Activated CD8-positive, alpha-beta memory T cell treated with anti-CD3 and anti-CD28 coated beads, Interleukin-2, amount 50 U/mL, for 24 hours (primary cell): Measurements from ENCODE around the gene NPAS2.

ENCODE experiments used
- DNase-seq: peaks from one replicate; pipeline ENCODE4 v3.0.0-alpha.2; 2020; ENCODE audit errors: extremely low read depth

Gene NPAS2

GRCh38 chr2:100882645-100883613 lies 63.0 kb downstream of the NPAS2 start:
- DNase-seq = no peak

DNA sequence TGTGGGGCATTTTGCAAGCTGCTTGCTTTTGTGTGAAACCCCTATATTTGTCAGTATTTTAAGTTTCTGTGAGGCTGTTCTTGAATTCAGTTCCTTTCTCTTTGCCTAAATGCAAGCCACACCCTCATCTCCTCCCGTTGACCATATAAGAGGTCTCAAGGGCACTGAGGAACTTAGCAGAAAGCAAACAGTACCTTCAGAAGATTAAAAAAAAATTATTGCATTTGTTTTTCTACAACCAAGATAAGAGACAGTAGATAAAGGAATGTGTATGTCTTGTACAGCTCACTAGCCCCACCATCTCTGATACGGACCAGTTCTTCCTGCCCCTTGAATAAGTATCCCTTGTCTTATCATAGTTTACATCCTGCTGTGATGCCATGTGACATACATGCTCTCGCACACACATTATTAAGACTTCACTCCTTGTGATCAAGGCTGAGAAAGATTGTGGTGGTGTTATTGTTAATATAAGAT lies 64.2 kb downstream of the NPAS2 start:
- DNase-seq = no peak

- DNase-seq = no peak
Measured at GRCh38 chr2:100886085-100886484, 66.1 kb downstream of the NPAS2 start.

DNA sequence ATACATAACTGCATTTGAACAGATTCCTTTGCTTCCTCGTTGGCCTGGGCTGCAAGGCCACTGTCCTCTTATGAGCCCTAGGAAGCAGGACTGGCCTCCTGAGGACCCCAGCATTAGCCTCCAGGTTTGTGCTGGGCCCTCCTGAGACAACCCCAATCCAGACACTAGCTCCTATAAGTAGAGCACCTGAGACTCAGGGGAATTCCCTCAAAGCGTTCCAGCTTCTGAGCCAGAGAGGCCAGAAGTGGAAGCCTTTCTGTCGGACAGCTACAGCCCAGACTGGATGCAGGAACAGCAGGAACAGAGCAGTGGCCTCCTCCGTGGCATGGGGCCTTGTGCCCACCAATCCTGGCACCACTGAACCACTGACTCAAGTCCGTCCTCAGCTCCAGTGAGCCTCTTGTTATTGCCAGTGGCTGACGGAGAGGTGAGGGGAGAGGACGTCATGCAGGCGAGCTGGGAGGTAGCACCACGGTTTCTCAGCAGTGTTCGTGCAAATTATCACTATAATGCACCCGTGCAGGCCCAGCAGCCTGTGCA lies 67.2 kb downstream of the NPAS2 start:
- DNase-seq = no peak

DNA sequence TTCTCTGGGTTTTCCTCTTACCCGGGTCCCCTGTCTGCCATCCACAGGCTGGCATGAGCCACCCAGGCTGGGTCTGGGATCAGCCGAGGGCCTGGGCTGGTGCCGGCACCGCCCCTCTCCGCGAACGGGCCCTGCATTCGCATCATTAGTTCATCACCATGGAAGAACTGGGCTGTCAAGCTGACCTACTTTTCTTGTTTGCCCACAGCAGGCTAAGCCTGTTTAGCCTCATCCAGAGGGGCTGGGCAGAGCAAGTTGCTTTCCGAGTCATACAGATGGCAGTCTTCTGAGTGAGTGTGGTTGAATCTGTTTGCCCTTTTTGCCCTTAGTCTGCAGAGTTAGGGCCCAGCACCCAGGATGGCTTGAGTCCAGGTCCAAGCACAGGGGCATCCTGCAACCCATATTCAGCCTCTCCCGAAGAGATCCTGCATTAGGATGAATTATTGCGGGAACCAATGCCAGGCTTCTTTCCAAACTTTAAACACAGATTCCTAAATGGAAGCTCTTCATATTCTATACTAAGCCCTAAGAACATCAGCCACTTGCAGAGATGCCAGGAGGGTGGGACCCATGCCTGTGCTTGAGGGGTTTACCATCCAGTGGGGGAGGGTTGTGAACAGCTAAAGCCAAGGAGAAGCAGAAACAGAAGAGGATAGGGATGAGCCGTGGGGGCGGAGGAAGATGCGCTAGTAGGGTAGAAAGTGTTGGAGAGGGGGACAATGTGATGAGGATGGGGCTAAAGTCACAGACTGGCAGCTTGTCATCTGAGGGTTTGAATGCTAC lies 68.0 kb downstream of the NPAS2 start:
- no peak for DNase-seq

DNA sequence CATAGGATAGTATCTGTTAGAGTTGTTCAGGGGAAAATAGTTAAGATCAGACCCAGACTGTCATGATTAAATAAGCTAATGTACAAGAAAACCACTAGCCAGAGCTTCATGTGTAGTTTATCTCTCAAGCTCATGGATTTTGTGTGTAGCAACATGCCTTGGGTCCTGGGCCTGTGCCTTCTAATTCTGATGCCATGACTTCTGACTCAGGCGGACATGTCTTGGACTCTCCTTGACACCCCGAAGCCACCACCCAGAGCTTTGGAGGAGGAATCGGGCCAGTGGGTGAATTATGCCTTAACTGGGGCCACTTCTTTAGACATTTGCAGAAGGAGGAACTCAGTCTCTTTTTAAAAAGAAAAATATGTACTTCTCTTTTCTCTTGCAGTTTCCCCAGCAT lies 68.7 kb downstream of the NPAS2 start:
- no peak for DNase-seq

- no peak for DNase-seq
Measured at GRCh38 chr2:100889286-100889685, 69.3 kb downstream of the NPAS2 start.

DNA sequence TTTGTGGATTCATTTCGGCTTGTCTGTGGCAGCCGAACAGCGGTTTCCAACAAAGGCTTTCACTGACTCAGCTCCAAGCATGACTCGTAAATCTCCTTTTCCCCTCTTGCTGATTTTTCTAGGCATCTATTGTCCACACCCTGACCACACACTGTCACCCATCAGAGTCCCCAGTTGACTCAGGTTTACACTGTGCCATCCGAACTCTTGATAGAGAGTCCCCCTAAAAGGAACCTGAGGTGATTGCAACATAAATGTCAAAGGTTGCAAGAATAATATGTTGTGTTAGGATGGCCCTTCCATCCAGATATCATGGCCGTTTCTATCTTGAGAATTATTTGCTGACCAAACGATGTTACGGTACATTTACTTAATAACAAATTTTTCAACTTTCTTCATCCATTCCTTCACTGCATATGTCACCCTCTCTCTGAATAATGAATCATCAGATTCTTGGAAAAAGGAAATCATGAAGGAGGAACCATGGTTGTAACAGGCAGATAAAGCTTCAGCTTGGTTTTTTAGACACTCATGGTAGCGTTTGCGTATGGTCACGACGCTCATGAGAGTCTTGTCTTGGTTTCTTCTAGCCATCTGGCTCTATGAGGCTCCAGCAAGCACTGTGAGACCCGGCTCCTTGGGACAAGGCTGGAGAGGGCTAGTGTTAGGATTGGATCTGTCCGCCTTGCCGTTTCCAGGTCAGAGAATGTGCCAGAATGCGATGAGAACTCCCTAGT lies 72.1 kb downstream of the NPAS2 start:
- DNase-seq = no peak

- no peak for DNase-seq
Measured at GRCh38 chr2:100893392-100894104, 73.6 kb downstream of the NPAS2 start.

DNA sequence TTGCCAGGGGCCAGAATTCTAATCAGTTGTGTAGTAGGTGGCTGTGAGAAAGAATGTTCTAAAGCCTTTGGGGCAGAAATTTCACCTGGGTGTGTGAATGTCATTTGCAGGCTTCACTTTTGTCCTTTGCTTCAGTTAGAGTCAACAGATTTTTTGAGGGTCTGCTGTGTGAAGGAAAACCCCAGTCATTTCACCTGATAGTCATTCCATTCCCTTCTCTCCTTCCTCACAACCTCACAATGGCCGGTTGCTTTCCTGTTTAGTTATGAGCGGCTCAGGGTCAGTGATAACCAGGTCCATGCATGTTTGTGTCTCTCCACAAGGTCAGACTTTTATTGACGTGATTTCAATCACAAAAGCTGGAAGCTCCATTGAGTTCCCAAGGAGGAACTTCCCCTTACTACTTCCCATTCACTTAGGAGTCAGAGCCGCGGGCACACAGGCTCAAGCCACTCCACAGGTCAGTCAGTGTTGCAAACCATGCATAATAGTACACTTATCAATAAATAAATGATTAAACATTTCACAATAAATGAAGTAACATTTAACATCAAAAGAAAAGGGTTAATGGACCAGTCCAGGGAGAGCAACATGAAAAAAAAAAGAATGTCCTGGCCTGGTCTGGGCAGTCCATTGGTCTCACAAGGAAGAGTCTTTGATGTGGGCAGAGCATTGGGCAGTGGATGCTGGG lies 74.3 kb downstream of the NPAS2 start:
- no peak for DNase-seq

- DNase-seq = no peak
Measured at GRCh38 chr2:100894796-100895156, 74.8 kb downstream of the NPAS2 start.

GRCh38 chr2:100895402-100895801 lies 75.5 kb downstream of the NPAS2 start:
- no peak for DNase-seq

DNA sequence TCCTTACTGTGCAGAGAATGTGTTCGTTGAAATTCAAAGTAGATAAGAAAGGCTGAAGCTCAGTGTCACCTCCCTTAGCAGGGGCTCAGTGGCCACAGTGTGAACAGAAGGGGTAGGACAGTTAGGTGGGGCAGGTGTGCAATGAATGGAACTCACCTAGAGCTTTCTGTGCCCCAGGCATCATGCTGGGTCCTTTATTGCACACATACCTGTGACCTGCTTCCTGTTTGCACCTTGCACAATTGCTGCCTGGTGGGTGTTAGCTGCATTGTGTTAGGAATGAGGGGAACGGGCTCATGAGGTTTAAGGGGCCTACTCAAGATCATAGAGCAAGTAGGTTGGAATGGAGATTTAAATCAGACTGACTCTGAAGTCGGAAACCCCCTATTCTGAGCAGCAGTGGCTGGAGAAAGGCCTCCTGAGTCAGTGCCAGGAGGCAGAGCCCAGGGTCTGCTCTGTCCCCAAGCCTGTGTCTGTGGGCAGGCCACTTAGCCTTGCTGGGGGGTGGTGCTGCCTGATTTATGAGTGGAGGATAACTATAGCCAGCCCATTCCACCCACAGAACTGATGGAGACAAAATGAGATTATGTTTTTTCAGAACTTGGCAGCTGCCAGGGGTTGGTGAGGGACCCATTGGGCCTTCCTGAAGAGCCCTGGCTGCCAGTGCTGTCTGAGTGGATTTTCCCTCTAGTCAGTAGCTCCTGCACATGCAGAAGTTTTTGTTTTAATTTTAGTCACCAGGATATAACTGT lies 76.2 kb downstream of the NPAS2 start:
- no peak for DNase-seq

DNA sequence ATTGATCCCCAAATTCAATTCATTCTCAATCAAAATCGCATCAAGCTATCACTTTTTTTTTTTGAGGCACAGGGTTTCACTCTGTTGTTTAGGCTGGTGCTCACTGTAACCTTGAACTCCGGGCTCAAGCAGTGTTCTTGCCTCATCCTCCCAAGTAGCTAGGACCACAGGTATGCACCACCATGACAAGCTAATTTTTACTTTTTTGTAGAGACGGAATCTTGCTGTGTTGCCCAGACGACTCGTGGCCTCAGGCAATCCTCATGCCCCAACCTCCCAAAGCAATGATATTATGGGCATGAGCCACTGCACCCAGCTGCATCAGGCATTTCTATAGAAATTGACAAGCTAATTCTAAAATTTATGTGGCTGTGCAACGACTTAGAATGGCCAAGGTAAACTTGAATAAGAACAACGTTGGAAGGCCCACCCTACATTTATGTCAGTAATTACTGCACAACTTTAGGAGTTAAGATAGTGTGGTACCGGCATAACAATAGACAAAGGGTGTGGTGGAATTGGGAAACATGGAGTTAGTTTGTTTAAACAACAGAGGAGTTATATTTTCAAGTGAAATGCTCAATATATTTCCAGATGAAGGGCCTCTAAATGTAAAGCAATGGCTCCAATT lies 78.2 kb downstream of the NPAS2 start:
- DNase-seq = no peak

DNA sequence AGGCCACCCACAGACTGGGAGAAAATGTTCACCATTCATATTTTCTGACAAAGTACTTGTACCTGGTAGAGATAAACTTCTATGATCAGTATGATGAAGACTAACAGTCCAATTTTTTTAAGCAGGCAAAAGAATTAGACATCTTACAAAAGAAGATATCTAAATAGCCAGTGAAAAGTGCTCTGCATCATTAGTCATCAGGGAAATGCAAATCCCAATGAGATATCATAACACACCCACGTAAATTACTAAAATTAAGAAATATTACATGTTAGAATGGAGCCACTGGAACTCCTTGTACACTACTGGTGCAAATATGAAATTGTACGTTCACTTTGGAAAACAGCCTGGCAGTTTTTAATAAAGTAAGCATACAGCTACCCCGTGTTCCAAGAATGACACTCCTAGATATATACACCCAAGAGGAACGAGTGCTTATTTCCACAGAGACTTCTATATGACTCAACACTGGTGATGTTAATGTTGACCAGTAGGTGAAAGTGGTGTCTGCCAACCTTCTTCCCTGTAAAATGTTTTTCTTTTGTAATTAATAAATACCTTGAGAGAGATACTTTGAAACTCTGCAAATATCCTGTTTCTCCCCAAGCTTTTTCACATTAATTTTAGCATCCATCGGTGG lies 80.3 kb downstream of the NPAS2 start:
- no peak for DNase-seq

DNA sequence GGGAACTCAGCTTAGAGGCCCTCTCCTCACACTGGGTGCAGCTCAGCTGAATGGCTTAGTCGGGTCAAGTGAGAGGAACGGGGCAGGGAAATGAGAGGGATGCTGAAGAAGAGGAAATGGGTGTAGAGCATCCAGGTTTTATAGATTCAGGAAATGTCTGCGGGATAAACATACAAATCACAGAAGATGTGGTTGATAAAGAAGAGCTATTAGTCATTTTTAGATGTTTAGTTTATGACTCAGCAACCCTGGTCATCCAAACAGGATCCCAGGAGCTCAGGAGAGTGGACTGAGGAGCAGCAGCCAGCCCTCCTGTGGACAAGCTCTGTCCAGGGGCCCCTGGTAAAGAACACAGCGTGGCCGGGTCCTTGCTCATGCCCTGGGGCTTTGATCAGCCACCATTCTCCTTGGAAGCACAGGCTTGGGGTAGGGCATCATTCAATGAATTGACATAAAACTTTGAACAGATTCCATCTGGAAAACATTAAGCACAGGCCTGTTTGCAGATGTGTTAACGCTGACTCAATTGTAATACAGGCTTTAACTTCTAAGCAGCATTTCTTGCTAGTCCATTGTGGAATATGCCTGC lies 83.0 kb downstream of the NPAS2 start:
- DNase-seq = no peak

- no peak for DNase-seq
Measured at GRCh38 chr2:100903534-100904258, 83.8 kb downstream of the NPAS2 start.
